ENCODE data around the gene POLR2J. TPM values are rescaled to one million over a fixed set of nuclear protein-coding genes. Genes with fewer than 3 reads are reported as not detected.

Gene POLR2J
- total RNA-seq, 1 donor from 2014 or later = 48.6 TPM

- TF ChIP-seq, protein P1, sequence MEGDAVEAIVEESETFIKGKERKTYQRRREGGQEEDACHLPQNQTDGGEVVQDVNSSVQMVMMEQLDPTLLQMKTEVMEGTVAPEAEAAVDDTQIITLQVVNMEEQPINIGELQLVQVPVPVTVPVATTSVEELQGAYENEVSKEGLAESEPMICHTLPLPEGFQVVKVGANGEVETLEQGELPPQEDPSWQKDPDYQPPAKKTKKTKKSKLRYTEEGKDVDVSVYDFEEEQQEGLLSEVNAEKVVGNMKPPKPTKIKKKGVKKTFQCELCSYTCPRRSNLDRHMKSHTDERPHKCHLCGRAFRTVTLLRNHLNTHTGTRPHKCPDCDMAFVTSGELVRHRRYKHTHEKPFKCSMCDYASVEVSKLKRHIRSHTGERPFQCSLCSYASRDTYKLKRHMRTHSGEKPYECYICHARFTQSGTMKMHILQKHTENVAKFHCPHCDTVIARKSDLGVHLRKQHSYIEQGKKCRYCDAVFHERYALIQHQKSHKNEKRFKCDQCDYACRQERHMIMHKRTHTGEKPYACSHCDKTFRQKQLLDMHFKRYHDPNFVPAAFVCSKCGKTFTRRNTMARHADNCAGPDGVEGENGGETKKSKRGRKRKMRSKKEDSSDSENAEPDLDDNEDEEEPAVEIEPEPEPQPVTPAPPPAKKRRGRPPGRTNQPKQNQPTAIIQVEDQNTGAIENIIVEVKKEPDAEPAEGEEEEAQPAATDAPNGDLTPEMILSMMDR (IDR thresholded peaks at IDR 0.05; ENCODE audit: unreplicated experiment) = no peak
- peaks cover 11% of the 10 kb centered on the region for H3K4me1 Mint-ChIP-seq (ENCODE audit: low read depth)
- H3K9me3 Mint-ChIP-seq (ENCODE audit: low read depth) = no peaks in the 10 kb centered on the region
- peaks cover 5% of the 10 kb centered on the region for H3K36me3 Mint-ChIP-seq (ENCODE audit: insufficient read depth)
- no peak for DNase-seq (ENCODE audit: low spot score, unreplicated experiment)
- H3K27ac Mint-ChIP-seq = no peak overlapping the region
- no peak overlapping the region for H3K4me3 Mint-ChIP-seq (ENCODE audit: low read depth)
- no peaks in the 10 kb centered on the region for H3K27me3 Mint-ChIP-seq
These were observed 10.0 kb downstream of the POLR2J start for GRCh38 chr7:102468478-102469350.

- peaks cover 5% of the 10 kb centered on the region for H3K36me3 Mint-ChIP-seq (ENCODE audit: insufficient read depth)
- no peak overlapping the region for H3K27ac Mint-ChIP-seq
- TF ChIP-seq, protein P1 (IDR thresholded peaks at IDR 0.05; ENCODE audit: unreplicated experiment) = no peak
- no peaks in the 10 kb centered on the region for H3K27me3 Mint-ChIP-seq
- peaks cover 12% of the 10 kb centered on the region for H3K4me1 Mint-ChIP-seq (ENCODE audit: low read depth)
- no peak for DNase-seq (ENCODE audit: low spot score, unreplicated experiment)
- no peak overlapping the region for H3K4me3 Mint-ChIP-seq (ENCODE audit: low read depth)
- H3K9me3 Mint-ChIP-seq (ENCODE audit: low read depth) = no peaks in the 10 kb centered on the region
These were observed 10.9 kb downstream of the POLR2J start for GRCh38 chr7:102467581-102468477.

GRCh38 chr7:102466097-102466496 is 12.6 kb downstream of the POLR2J start:
- peak overlapping the region; percentile 96 for H3K4me3 Mint-ChIP-seq (ENCODE audit: low read depth)

DNA sequence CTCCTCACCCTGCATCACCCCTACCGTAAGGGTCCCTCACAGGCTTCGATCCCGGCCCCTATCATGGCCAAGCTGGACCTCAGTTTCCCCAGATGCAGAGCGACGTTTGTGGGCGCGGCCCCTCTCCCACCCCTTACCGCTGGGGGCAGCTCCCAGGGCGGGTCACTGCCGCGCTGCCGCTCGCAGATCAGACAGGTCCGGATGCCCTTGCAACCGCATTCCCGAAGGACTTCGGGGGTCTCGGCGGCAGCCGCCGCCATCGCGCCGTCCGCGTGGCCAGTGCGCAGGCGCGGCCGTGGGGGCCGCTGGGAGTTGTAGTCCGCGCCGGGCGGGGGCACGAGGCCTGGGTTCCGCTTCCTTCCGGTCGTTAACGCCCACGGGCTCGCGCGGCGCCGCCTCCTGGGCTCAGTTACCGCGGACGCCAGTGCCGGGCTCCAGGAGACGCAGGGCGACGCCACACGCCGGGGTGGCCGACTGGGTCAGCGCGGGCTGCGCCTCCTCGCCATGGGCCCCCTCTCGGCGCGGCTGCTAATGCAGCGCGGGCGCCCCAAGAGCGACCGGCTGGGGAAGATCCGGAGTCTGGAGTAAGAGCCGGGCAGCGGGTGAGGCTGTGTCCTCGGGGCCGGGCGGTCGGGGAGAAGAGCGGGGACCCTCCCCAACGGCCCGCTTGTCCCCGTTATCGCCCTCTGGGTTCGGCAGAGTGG is 14.0 kb downstream of the POLR2J start, which contains the start of the genes ALKBH4 and LRWD1:
Gene ALKBH4, minus strand, starts transcription at position 287 of the 704 bp plus-strand sequence. Its CDS starts 27 bp downstream, at position 260.
Gene LRWD1, plus strand, starts transcription at position 408 of the 704 bp plus-strand sequence. Its CDS starts 97 bp downstream, at position 505.
- Mint-ChIP-seq H3K36me3 (ENCODE audit: insufficient read depth) (peaks cover 2% of the 10 kb centered on the region), H3K9me3 (ENCODE audit: low read depth) (no peaks in the 10 kb centered on the region), H3K27me3 (no peaks in the 10 kb centered on the region), H3K4me3 (ENCODE audit: low read depth) (peak within 1 kb of the TSS; percentile 96), H3K27ac (peak within 1 kb of the TSS; percentile 93), H3K4me1 (ENCODE audit: low read depth) (peaks cover 12% of the 10 kb centered on the region)
- TF ChIP-seq, protein P1 (IDR thresholded peaks at IDR 0.05; ENCODE audit: unreplicated experiment) = peak; percentile 34
- peak; percentile 92 for DNase-seq (ENCODE audit: low spot score, unreplicated experiment)

More at GRCh38 chr7:102466097-102466496, 12.6 kb downstream of the POLR2J start:
- TF ChIP-seq, protein P1 (IDR thresholded peaks at IDR 0.05; ENCODE audit: unreplicated experiment) = no peak
- no peaks in the 10 kb centered on the region for H3K27me3 Mint-ChIP-seq
- H3K36me3 Mint-ChIP-seq (ENCODE audit: insufficient read depth) = peaks cover 2% of the 10 kb centered on the region
- no peaks in the 10 kb centered on the region for H3K9me3 Mint-ChIP-seq (ENCODE audit: low read depth)
- peaks cover 12% of the 10 kb centered on the region for H3K4me1 Mint-ChIP-seq (ENCODE audit: low read depth)
- no peak for DNase-seq (ENCODE audit: low spot score, unreplicated experiment)
- H3K27ac Mint-ChIP-seq = no peak overlapping the region
